Activated T-helper 17 cell treated with anti-CD3 and anti-CD28 coated beads, Interleukin-2, amount 50 U/mL, for 72 hours (primary cell): ENCODE results near the gene ALOX5AP. TPM values are rescaled to one million over a fixed set of nuclear protein-coding genes. Genes with fewer than 3 reads are reported as not detected.
A peak's percentile ranks its signal among the peaks of the same experiment; 100 is the strongest.
"Not testable (repeated sequence)": the region's sequence is repeated elsewhere in the genome, so short reads cannot be mapped to it uniquely, and the experiment has no call there.

Experiments used
- ATAC-seq: fragments of 150-1000 bp; cut with Tn5 transposase; replicated peaks from 2 replicates; pipeline ENCODE4 v1.10.0; 2021; ENCODE audit warnings: mild to moderate bottlenecking, moderate library complexity
- H3K27ac Mint-ChIP-seq: one replicate; pipeline ENCODE4 v1.8.0; 2022; ENCODE audit warnings: mixed read lengths
- H3K27me3 Mint-ChIP-seq: one replicate; pipeline ENCODE4 v1.8.0; 2022; ENCODE audit warnings: mixed read lengths
- H3K36me3 Mint-ChIP-seq: one replicate; pipeline ENCODE4 v1.8.0; 2022; ENCODE audit warnings: low read depth, mild to moderate bottlenecking, mixed read lengths
- H3K4me1 Mint-ChIP-seq: one replicate; pipeline ENCODE4 v1.8.0; 2022; ENCODE audit warnings: mixed read lengths
- H3K4me3 Mint-ChIP-seq: one replicate; pipeline ENCODE4 v1.8.0; 2022; ENCODE audit warnings: mild to moderate bottlenecking, mixed read lengths
- H3K9me3 Mint-ChIP-seq: one replicate; pipeline ENCODE4 v1.8.0; 2022; ENCODE audit warnings: mixed read lengths
- total RNA-seq, 2 donors: library from RNA; stranded (reverse); gene quantifications; one replicate each; pipeline ENCODE4 v1.2.3, GENCODE V29; 2022

ALOX5AP gene
- total RNA-seq, 2 donors from 2014 or later = 33.7 to 62.5 TPM

- Mint-ChIP-seq H3K4me3 (peak overlapping the region; percentile 81), H3K27me3 (no peaks in the 10 kb centered on the region), H3K9me3 (no peaks in the 10 kb centered on the region), H3K27ac (no peak overlapping the region), H3K4me1 (peaks cover 66% of the 10 kb centered on the region), H3K36me3 (peaks cover 22% of the 10 kb centered on the region)
- ATAC-seq = no peak
These were observed 3.8 kb downstream of the ALOX5AP start for GRCh38 chr13:30739237-30739528.

- Mint-ChIP-seq H3K27ac (peak overlapping the region; percentile 90), H3K4me3 (peak overlapping the region; percentile 81), H3K9me3 (no peaks in the 10 kb centered on the region), H3K27me3 (no peaks in the 10 kb centered on the region), H3K36me3 (peaks cover 30% of the 10 kb centered on the region), H3K4me1 (peaks cover 61% of the 10 kb centered on the region)
- peak; percentile 73 for ATAC-seq
These were observed 4.7 kb downstream of the ALOX5AP start for GRCh38 chr13:30739761-30740642.

- Mint-ChIP-seq H3K4me3 (peak overlapping the region; percentile 45), H3K27ac (peak overlapping the region; percentile 72)
These were observed 7.6 kb downstream of the ALOX5AP start for GRCh38 chr13:30742901-30743300.

GRCh38 chr13:30743319-30744055, 8.1 kb downstream of the ALOX5AP start:
- Mint-ChIP-seq H3K4me1 (peaks cover 45% of the 10 kb centered on the region), H3K27me3 (no peaks in the 10 kb centered on the region), H3K9me3 (no peaks in the 10 kb centered on the region), H3K4me3 (peak overlapping the region; percentile 45), H3K27ac (peak overlapping the region; percentile 72), H3K36me3 (peaks cover 58% of the 10 kb centered on the region)
- ATAC-seq = peak; percentile 9

More at GRCh38 chr13:30742901-30743300, 7.6 kb downstream of the ALOX5AP start:
- H3K4me1 Mint-ChIP-seq = peaks cover 51% of the 10 kb centered on the region
- no peak for ATAC-seq
- H3K36me3 Mint-ChIP-seq = peaks cover 54% of the 10 kb centered on the region
- no peaks in the 10 kb centered on the region for H3K27me3 Mint-ChIP-seq
- no peaks in the 10 kb centered on the region for H3K9me3 Mint-ChIP-seq

GRCh38 chr13:30744056-30744680, 8.8 kb downstream of the ALOX5AP start:
- Mint-ChIP-seq H3K4me1 (peaks cover 43% of the 10 kb centered on the region), H3K27ac (peak overlapping the region; percentile 72), H3K9me3 (no peaks in the 10 kb centered on the region), H3K27me3 (no peaks in the 10 kb centered on the region), H3K36me3 (peaks cover 65% of the 10 kb centered on the region), H3K4me3 (peak overlapping the region; percentile 45)
- peak; percentile 83 for ATAC-seq

GRCh38 chr13:30744681-30745077, 9.3 kb downstream of the ALOX5AP start:
- peak overlapping the region; percentile 45 for H3K4me3 Mint-ChIP-seq
- no peak for ATAC-seq
- H3K36me3 Mint-ChIP-seq = peaks cover 70% of the 10 kb centered on the region
- H3K27ac Mint-ChIP-seq = peak overlapping the region; percentile 72
- H3K27me3 Mint-ChIP-seq = no peaks in the 10 kb centered on the region
- no peaks in the 10 kb centered on the region for H3K9me3 Mint-ChIP-seq
- peaks cover 42% of the 10 kb centered on the region for H3K4me1 Mint-ChIP-seq

- Mint-ChIP-seq H3K36me3 (peaks cover 77% of the 10 kb centered on the region), H3K27ac (peak overlapping the region; percentile 4), H3K9me3 (peaks cover 5% of the 10 kb centered on the region), H3K4me1 (peaks cover 36% of the 10 kb centered on the region), H3K4me3 (peak overlapping the region; percentile 45), H3K27me3 (no peaks in the 10 kb centered on the region)
- ATAC-seq = no peak
These were observed 10.8 kb downstream of the ALOX5AP start for GRCh38 chr13:30745906-30746686.

- no peak for ATAC-seq
- peaks cover 5% of the 10 kb centered on the region for H3K9me3 Mint-ChIP-seq
- peaks cover 40% of the 10 kb centered on the region for H3K4me1 Mint-ChIP-seq
- peaks cover 83% of the 10 kb centered on the region for H3K36me3 Mint-ChIP-seq
- no peaks in the 10 kb centered on the region for H3K27me3 Mint-ChIP-seq
- H3K4me3 Mint-ChIP-seq = no peak overlapping the region
- no peak overlapping the region for H3K27ac Mint-ChIP-seq
These were observed 11.4 kb downstream of the ALOX5AP start for GRCh38 chr13:30746791-30747190.

- not testable (repeated sequence) for H3K27me3 Mint-ChIP-seq, ATAC-seq, H3K27ac Mint-ChIP-seq, H3K9me3 Mint-ChIP-seq, H3K4me3 Mint-ChIP-seq
- H3K4me1 Mint-ChIP-seq = peaks cover 46% of the 10 kb centered on the region
- peaks cover 91% of the 10 kb centered on the region for H3K36me3 Mint-ChIP-seq
These were observed 12.5 kb downstream of the ALOX5AP start for GRCh38 chr13:30747845-30748244.

- Mint-ChIP-seq H3K4me1 (peaks cover 37% of the 10 kb centered on the region), H3K4me3 (no peak overlapping the region), H3K27ac (no peak overlapping the region), H3K27me3 (no peaks in the 10 kb centered on the region), H3K9me3 (peaks cover 5% of the 10 kb centered on the region), H3K36me3 (peaks cover 86% of the 10 kb centered on the region)
- ATAC-seq = no peak
These were observed 13.4 kb downstream of the ALOX5AP start for GRCh38 chr13:30748717-30749116.

GRCh38 chr13:30750036-30750435, 14.7 kb downstream of the ALOX5AP start:
- H3K4me1 Mint-ChIP-seq = peaks cover 28% of the 10 kb centered on the region
- H3K27me3 Mint-ChIP-seq = no peaks in the 10 kb centered on the region
- H3K9me3 Mint-ChIP-seq = peaks cover 5% of the 10 kb centered on the region
- ATAC-seq = no peak
- H3K36me3 Mint-ChIP-seq = peaks cover 73% of the 10 kb centered on the region
- no peak overlapping the region for H3K27ac Mint-ChIP-seq
- no peak overlapping the region for H3K4me3 Mint-ChIP-seq

- H3K4me3 Mint-ChIP-seq = no peak overlapping the region
- H3K9me3 Mint-ChIP-seq = peaks cover 5% of the 10 kb centered on the region
- H3K27me3 Mint-ChIP-seq = no peaks in the 10 kb centered on the region
- peak overlapping the region; percentile 28 for H3K27ac Mint-ChIP-seq
- ATAC-seq = peak; percentile 56
- peaks cover 71% of the 10 kb centered on the region for H3K36me3 Mint-ChIP-seq
- H3K4me1 Mint-ChIP-seq = peaks cover 16% of the 10 kb centered on the region
These were observed 16.0 kb downstream of the ALOX5AP start for GRCh38 chr13:30751183-30751933.

- peaks cover 70% of the 10 kb centered on the region for H3K36me3 Mint-ChIP-seq
- H3K4me3 Mint-ChIP-seq = no peak overlapping the region
- H3K27me3 Mint-ChIP-seq = no peaks in the 10 kb centered on the region
- H3K4me1 Mint-ChIP-seq = peaks cover 16% of the 10 kb centered on the region
- no peak overlapping the region for H3K27ac Mint-ChIP-seq
- peaks cover 5% of the 10 kb centered on the region for H3K9me3 Mint-ChIP-seq
- ATAC-seq = no peak
These were observed 17.0 kb downstream of the ALOX5AP start for GRCh38 chr13:30752201-30752797.
